GM12874 (cell line): ENCODE results near the gene ARL4A.

ENCODE experiments used
- CTCF ChIP-seq: IDR thresholded peaks from 2 replicates; pipeline ENCODE4 v1.5.1; 2011; ENCODE audit warnings: low read depth, mild to moderate bottlenecking, control low read depth, low read length, moderate library complexity; ENCODE audit not compliant: insufficient read depth

The ARL4A gene

GRCh38 chr7:12686891-12687717, at the start of gene ARL4A:
Gene ARL4A (plus strand): TSS chr7:12687633. CDS start chr7:12688255, 622 bp downstream.
- no peak for TF ChIP-seq CTCF

- TF ChIP-seq CTCF = no peak
Observed at GRCh38 chr7:12637819-12638592, 49.4 kb upstream of the ARL4A start.

GRCh38 chr7:12638851-12639456, 48.5 kb upstream of the ARL4A start:
- TF ChIP-seq CTCF = peak; percentile 26; the same call in 1 of the 2 replicates

- no peak for TF ChIP-seq CTCF
Observed at GRCh38 chr7:12640299-12641096, 46.9 kb upstream of the ARL4A start.

- no peak for TF ChIP-seq CTCF
Observed at GRCh38 chr7:12641196-12641595, 46.2 kb upstream of the ARL4A start.

GRCh38 chr7:12642508-12642907, 44.9 kb upstream of the ARL4A start:
- no peak for TF ChIP-seq CTCF
